OCI-LY3 (cell line): ENCODE measurements around the gene MARK2.

Source experiments
- EZH2phosphoT487 ChIP-seq: fragments of 200-600 bp; shearing (Covaris generic); IDR thresholded peaks from 2 replicates; pipeline ENCODE4 v1.6.1; 2018; ENCODE audit warnings: antibody characterized with exemption, mixed run types, low read depth
- TF ChIP-seq, protein P1 (sequence below): fragments of 200-600, 300-600 bp; sonication (generic); IDR thresholded peaks from 2 replicates; pipeline ENCODE4 v1.5.1; 2014; ENCODE audit warnings: antibody characterized with exemption, low read length, low read depth

DNA sequence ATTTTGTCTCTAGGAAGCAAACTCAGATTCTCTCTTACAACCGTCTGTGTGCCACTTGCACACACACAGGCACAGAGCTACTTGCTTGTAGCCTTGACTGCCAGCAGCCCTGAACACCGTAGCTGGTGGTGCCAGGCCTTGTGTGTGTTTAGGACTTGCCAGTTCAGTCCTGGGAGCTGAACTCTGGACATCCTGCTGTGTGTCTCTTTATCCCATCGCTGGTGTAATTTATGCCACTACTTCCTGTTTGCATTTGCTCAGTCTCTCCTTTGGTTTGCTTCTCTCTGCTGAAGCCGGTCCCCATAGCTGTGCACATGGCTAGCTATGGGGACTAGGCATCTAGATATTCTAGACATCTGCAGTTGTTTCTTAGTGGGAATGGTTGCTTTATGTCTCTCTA lies 24.0 kb downstream of the MARK2 start:
- TF ChIP-seq, protein P1, sequence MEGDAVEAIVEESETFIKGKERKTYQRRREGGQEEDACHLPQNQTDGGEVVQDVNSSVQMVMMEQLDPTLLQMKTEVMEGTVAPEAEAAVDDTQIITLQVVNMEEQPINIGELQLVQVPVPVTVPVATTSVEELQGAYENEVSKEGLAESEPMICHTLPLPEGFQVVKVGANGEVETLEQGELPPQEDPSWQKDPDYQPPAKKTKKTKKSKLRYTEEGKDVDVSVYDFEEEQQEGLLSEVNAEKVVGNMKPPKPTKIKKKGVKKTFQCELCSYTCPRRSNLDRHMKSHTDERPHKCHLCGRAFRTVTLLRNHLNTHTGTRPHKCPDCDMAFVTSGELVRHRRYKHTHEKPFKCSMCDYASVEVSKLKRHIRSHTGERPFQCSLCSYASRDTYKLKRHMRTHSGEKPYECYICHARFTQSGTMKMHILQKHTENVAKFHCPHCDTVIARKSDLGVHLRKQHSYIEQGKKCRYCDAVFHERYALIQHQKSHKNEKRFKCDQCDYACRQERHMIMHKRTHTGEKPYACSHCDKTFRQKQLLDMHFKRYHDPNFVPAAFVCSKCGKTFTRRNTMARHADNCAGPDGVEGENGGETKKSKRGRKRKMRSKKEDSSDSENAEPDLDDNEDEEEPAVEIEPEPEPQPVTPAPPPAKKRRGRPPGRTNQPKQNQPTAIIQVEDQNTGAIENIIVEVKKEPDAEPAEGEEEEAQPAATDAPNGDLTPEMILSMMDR: no peak
- no peak for TF ChIP-seq EZH2phosphoT487
